ENCODE data around the gene ZNF839.

Gene ZNF839

GRCh38 chr14:102353126-102353619 is 33.6 kb downstream of the ZNF839 start:
- TF ChIP-seq FOXP2 (optimal IDR thresholded peaks at IDR 0.05; ENCODE audit: borderline replicate concordance, extremely low read depth, extremely low read length, insufficient read depth), result no peak
- TF ChIP-seq POLR2AphosphoS5 (IDR thresholded peaks at IDR 0.05; ENCODE audit: low read depth, low read length), result no peak

- TF ChIP-seq SIN3A (IDR thresholded peaks at IDR 0.05; ENCODE audit: borderline replicate concordance, insufficient read depth, low read length), result no peak
- no peak for TF ChIP-seq POLR2AphosphoS5 (IDR thresholded peaks at IDR 0.05; ENCODE audit: low read depth, low read length)
- TF ChIP-seq TAF1 (IDR thresholded peaks at IDR 0.05; ENCODE audit: borderline replicate concordance, insufficient read depth, low read length), result no peak
- no peak for TF ChIP-seq REST (IDR thresholded peaks at IDR 0.05; ENCODE audit: insufficient read depth in 1 of 2, low read depth in 2 of 2, low read length in 2 of 2)
- TF ChIP-seq FOXP2 (optimal IDR thresholded peaks at IDR 0.05; ENCODE audit: borderline replicate concordance, extremely low read depth, extremely low read length, insufficient read depth), result no peak
These were observed 36.7 kb downstream of the ZNF839 start for GRCh38 chr14:102356280-102356679.

- no peak for TF ChIP-seq POLR2AphosphoS5 (IDR thresholded peaks at IDR 0.05; ENCODE audit: low read depth, low read length)
- no peak for TF ChIP-seq REST (IDR thresholded peaks at IDR 0.05; ENCODE audit: insufficient read depth in 1 of 2, low read depth in 2 of 2, low read length in 2 of 2)
- TF ChIP-seq SIN3A (IDR thresholded peaks at IDR 0.05; ENCODE audit: borderline replicate concordance, insufficient read depth, low read length), result no peak
- TF ChIP-seq TAF1 (IDR thresholded peaks at IDR 0.05; ENCODE audit: borderline replicate concordance, insufficient read depth, low read length), result no peak
- TF ChIP-seq FOXP2 (optimal IDR thresholded peaks at IDR 0.05; ENCODE audit: borderline replicate concordance, extremely low read depth, extremely low read length, insufficient read depth), result no peak
These were observed 39.8 kb downstream of the ZNF839 start for GRCh38 chr14:102359341-102359740.

GRCh38 chr14:102360388-102360787 is 40.8 kb downstream of the ZNF839 start:
- no peak for TF ChIP-seq TAF1 (IDR thresholded peaks at IDR 0.05; ENCODE audit: borderline replicate concordance, insufficient read depth, low read length)
- no peak for TF ChIP-seq FOXP2 (optimal IDR thresholded peaks at IDR 0.05; ENCODE audit: borderline replicate concordance, extremely low read depth, extremely low read length, insufficient read depth)
- TF ChIP-seq POLR2AphosphoS5 (IDR thresholded peaks at IDR 0.05; ENCODE audit: low read depth, low read length), result no peak
- TF ChIP-seq REST (IDR thresholded peaks at IDR 0.05; ENCODE audit: insufficient read depth in 1 of 2, low read depth in 2 of 2, low read length in 2 of 2), result no peak
- TF ChIP-seq SIN3A (IDR thresholded peaks at IDR 0.05; ENCODE audit: borderline replicate concordance, insufficient read depth, low read length), result no peak

- TF ChIP-seq TAF1 (IDR thresholded peaks at IDR 0.05; ENCODE audit: borderline replicate concordance, insufficient read depth, low read length) (no peak), SIN3A (IDR thresholded peaks at IDR 0.05; ENCODE audit: borderline replicate concordance, insufficient read depth, low read length) (no peak), REST (IDR thresholded peaks at IDR 0.05; ENCODE audit: insufficient read depth in 1 of 2, low read depth in 2 of 2, low read length in 2 of 2) (no peak), POLR2AphosphoS5 (IDR thresholded peaks at IDR 0.05; ENCODE audit: low read depth, low read length) (no peak), FOXP2 (optimal IDR thresholded peaks at IDR 0.05; ENCODE audit: borderline replicate concordance, extremely low read depth, extremely low read length, insufficient read depth) (no peak)
These were observed 42.5 kb downstream of the ZNF839 start for GRCh38 chr14:102362084-102362483.

Data from PFSK-1 (cell line).